HCT116 (cell line): ENCODE data around the gene KRT6C. TPM values are rescaled to one million over a fixed set of nuclear protein-coding genes. Genes with fewer than 3 reads are reported as not detected.
A peak's percentile ranks its signal among the peaks of the same experiment; 100 is the strongest.

ENCODE experiments used
- ATAC-seq: fragments of 200-7000 bp; cut with Tn5 transposase; 2 replicates; pipeline ENCODE4 v1.9.1; 2020; ENCODE audit warnings: mild to moderate bottlenecking, moderate library complexity
- BruUV-seq: library from RNA; stranded (reverse); fragments of 400-500 nt; replicated peaks from 2 replicates; lab custom pipeline; 2021; lab: Mats Ljungman, UMichigan
- CTCF ChIA-PET: fragments of 300-600 bp; sonication (Branson Sonifier 250); formaldehyde crosslinking; loops from one replicate; lab custom pipeline; 2021; ENCODE audit warnings: antibody characterized with exemption; lab: Charles Lee
- POLR2A ChIA-PET: fragments of 300-600, 350-600 bp; sonication (Branson Sonifier 250); formaldehyde crosslinking; loops from one replicate; lab custom pipeline; 2021; ENCODE audit warnings: antibody characterized with exemption; lab: Charles Lee
- RAD21 ChIA-PET, 2 experiments: fragments of 300-600 bp; sonication (Branson Sonifier 250); formaldehyde crosslinking; loops; one replicate each; lab custom pipeline; 2023; ENCODE audit warnings: low total read pairs in 2 of 2; ENCODE audit not compliant: uncharacterized antibody in 2 of 2, unreplicated experiment in 2 of 2, low non-redundant PET in 1 of 2; lab: Charles Lee
- DNase-seq: peaks from one replicate; pipeline ENCODE4 v3.0.0-alpha.2; 2010; ENCODE audit warnings: low read depth, low spot score
- H2AFZ ChIP-seq: fragments of 200-600 bp; shearing (Covaris generic), sonication (generic); 2 replicates; pipeline ENCODE4 v1.6.1; 2017; ENCODE audit warnings: low read depth, mixed run types, mixed read lengths, antibody characterized with exemption, low read length; ENCODE audit not compliant: poor library complexity, severe bottlenecking
- H3K27ac ChIP-seq: 2 replicates; pipeline ENCODE4 v1.5.1; 2012; ENCODE audit warnings: low read depth, low read length
- H3K27me3 ChIP-seq: fragments of 200-600 bp; sonication (generic); 2 replicates; pipeline ENCODE4 v1.6.1; 2016; ENCODE audit warnings: mixed run types, low read length, mixed read lengths; ENCODE audit not compliant: insufficient read depth
- H3K36me3 ChIP-seq, 2 experiments: fragments of 200-500 bp in 1 of 2; fragments of 200-600 bp in 1 of 2; sonication (Bioruptor generic) in 1 of 2; sonication (generic) in 1 of 2; 2 replicates each; pipeline versions ENCODE4 v1.5.1 to v1.6.1; 2014 to 2016; ENCODE audit warnings: low read length in 2 of 2, inconsistent platforms in 1 of 2, mixed read lengths in 1 of 2, mixed run types in 1 of 2; ENCODE audit not compliant: insufficient read depth in 2 of 2, control insufficient read depth in 1 of 2
- H3K4me1 ChIP-seq, 2 experiments: fragments of 200-600 bp in 1 of 2; sonication (generic) in 1 of 2; 2 replicates each; pipeline versions ENCODE4 v1.5.1 to v1.6.1; 2012 to 2017; ENCODE audit warnings: low read length in 2 of 2, inconsistent platforms in 1 of 2, mild to moderate bottlenecking in 1 of 2, mixed read lengths in 1 of 2, mixed run types in 1 of 2, moderate library complexity in 1 of 2; ENCODE audit not compliant: insufficient read depth in 2 of 2, control insufficient read depth in 1 of 2
- H3K4me2 ChIP-seq: fragments of 200-600 bp; sonication (generic); 2 replicates; pipeline ENCODE4 v1.6.1; 2017; ENCODE audit warnings: mixed run types, low read length, mixed read lengths
- H3K4me3 ChIP-seq, 2 experiments: fragments of 200-600 bp in 1 of 2; sonication (generic) in 1 of 2; replicated peaks in 1 of 2; 2 replicates each; pipeline ENCODE4 v1.5.1; 2011 to 2016; ENCODE audit warnings: low read length in 2 of 2, control low read depth in 1 of 2, low read depth in 1 of 2, mild to moderate bottlenecking in 1 of 2, mixed read lengths in 1 of 2, mixed run types in 1 of 2
- H3K79me2 ChIP-seq: fragments of 200-600 bp; sonication (generic); 2 replicates; pipeline ENCODE4 v1.6.1; 2017; ENCODE audit warnings: mild to moderate bottlenecking, mixed run types, low read length, moderate library complexity, mixed read lengths; ENCODE audit not compliant: insufficient read depth
- H3K9ac ChIP-seq: fragments of 200-600 bp; sonication (generic); 2 replicates; pipeline ENCODE4 v1.6.1; 2016; ENCODE audit warnings: low read length, mixed read lengths
- H3K9me2 ChIP-seq: fragments of 200-600 bp; sonication (generic), shearing (Covaris generic); 2 replicates; pipeline ENCODE4 v1.6.1; 2017; ENCODE audit warnings: mixed run types, mild to moderate bottlenecking, moderate library complexity; ENCODE audit not compliant: insufficient read depth
- H3K9me3 ChIP-seq, 2 experiments: fragments of 200-500 bp in 1 of 2; fragments of 200-600 bp in 1 of 2; sonication (Bioruptor generic) in 1 of 2; sonication (generic) in 1 of 2; 2 replicates each; pipeline ENCODE4 v1.6.1; 2014 to 2017; ENCODE audit warnings: low read length in 2 of 2, mixed read lengths in 2 of 2, inconsistent platforms in 1 of 2, low read depth in 1 of 2, mild to moderate bottlenecking in 1 of 2, mixed run types in 1 of 2, moderate library complexity in 1 of 2; ENCODE audit not compliant: control insufficient read depth in 1 of 2, insufficient read depth in 1 of 2
- H4K20me1 ChIP-seq: fragments of 200-600 bp; sonication (generic), shearing (Covaris generic); 2 replicates; pipeline ENCODE4 v1.6.1; 2017; ENCODE audit warnings: mixed run types, mild to moderate bottlenecking, moderate library complexity; ENCODE audit not compliant: insufficient read depth
- FOSL1 ChIP-seq: IDR thresholded peaks from 2 replicates; pipeline ENCODE4 v1.6.1; 2012; ENCODE audit warnings: low read depth
- RAD21 ChIP-seq: IDR thresholded peaks from 2 replicates; pipeline ENCODE4 v1.6.1; 2012; ENCODE audit warnings: low read depth, mild to moderate bottlenecking
- SIN3A ChIP-seq: IDR thresholded peaks from 2 replicates; pipeline ENCODE4 v1.6.1; 2012; ENCODE audit warnings: low read depth
- SP1 ChIP-seq: IDR thresholded peaks from 2 replicates; pipeline ENCODE4 v1.6.1; 2012; ENCODE audit warnings: low read depth
- ZNF274 ChIP-seq: fragments of 200-500 bp; sonication (Bioruptor generic); IDR thresholded peaks from 2 replicates; pipeline ENCODE4 v1.6.1; 2014; ENCODE audit warnings: mild to moderate bottlenecking, low read depth, low read length, inconsistent platforms
- intact Hi-C: fragments of 100-400 bp; cut with micrococcal nuclease; formaldehyde crosslinking; loops from 2 replicates; pipeline ENCODE4 v1.10.0; 2022
- total RNA-seq: library from RNA; stranded (reverse); gene quantifications from one replicate; pipeline ENCODE4 v1.2.1, GENCODE V29; 2021; ENCODE audit not compliant: unreplicated experiment
- TF ChIP-seq, protein P1 (sequence below): IDR thresholded peaks from 2 replicates; pipeline ENCODE4 v1.6.1; 2012
- TF ChIP-seq, protein P2 (sequence below): IDR thresholded peaks from 2 replicates; pipeline ENCODE4 v1.6.1; 2012; ENCODE audit warnings: low read depth

Gene KRT6C
- total RNA-seq, 1 experiment from 2014 or later = not detected

DNA sequence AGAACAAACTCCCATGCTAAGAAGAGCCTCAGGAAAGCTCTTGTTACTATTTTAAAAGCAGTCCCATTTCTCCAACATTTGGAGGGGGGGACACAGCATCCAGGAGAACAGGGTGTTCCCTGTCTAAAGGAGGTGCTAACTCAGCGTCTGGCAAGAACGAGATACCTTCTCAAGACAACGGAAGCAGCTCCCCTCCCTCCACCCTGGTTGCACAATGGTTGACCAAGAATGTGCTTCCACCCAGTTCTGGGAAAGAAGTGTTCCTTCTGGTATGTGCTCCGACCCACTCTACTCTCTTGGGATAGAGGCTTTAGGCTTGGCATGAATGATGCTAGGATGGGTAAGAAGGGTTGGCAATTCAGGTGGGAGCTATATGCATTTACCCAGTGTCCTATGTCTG, 20.9 kb upstream of the KRT6C start:
- no TSS peak for BruUV-seq
- Histone ChIP-seq H3K4me3 (no peak overlapping the region), H3K9me3 (no peaks in the 10 kb centered on the region)
- TF ChIP-seq, protein P1, sequence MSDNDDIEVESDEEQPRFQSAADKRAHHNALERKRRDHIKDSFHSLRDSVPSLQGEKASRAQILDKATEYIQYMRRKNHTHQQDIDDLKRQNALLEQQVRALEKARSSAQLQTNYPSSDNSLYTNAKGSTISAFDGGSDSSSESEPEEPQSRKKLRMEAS = no peak
- TF ChIP-seq, protein P2, sequence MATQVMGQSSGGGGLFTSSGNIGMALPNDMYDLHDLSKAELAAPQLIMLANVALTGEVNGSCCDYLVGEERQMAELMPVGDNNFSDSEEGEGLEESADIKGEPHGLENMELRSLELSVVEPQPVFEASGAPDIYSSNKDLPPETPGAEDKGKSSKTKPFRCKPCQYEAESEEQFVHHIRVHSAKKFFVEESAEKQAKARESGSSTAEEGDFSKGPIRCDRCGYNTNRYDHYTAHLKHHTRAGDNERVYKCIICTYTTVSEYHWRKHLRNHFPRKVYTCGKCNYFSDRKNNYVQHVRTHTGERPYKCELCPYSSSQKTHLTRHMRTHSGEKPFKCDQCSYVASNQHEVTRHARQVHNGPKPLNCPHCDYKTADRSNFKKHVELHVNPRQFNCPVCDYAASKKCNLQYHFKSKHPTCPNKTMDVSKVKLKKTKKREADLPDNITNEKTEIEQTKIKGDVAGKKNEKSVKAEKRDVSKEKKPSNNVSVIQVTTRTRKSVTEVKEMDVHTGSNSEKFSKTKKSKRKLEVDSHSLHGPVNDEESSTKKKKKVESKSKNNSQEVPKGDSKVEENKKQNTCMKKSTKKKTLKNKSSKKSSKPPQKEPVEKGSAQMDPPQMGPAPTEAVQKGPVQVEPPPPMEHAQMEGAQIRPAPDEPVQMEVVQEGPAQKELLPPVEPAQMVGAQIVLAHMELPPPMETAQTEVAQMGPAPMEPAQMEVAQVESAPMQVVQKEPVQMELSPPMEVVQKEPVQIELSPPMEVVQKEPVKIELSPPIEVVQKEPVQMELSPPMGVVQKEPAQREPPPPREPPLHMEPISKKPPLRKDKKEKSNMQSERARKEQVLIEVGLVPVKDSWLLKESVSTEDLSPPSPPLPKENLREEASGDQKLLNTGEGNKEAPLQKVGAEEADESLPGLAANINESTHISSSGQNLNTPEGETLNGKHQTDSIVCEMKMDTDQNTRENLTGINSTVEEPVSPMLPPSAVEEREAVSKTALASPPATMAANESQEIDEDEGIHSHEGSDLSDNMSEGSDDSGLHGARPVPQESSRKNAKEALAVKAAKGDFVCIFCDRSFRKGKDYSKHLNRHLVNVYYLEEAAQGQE = no peak
- TF ChIP-seq RAD21 = no peak
- TF ChIP-seq ZNF274 = no peak
- no peak for TF ChIP-seq SP1
- TF ChIP-seq SIN3A = no peak
- TF ChIP-seq, all 23 proteins: peak for 0
- Histone ChIP-seq H3K36me3 (no peaks in the 10 kb centered on the region), H3K27me3 (no peaks in the 10 kb centered on the region), H3K4me2 (peak overlapping the region; percentile 73; the same call in 1 of the 2 replicates), H3K9ac (no peak overlapping the region), H3K9me2 (no peaks in the 10 kb centered on the region), H4K20me1 (no peaks in the 10 kb centered on the region), H3K4me1 (peaks cover 29 to 57% of the 10 kb centered on the region in 2 experiments), H3K27ac (no peak overlapping the region), H3K79me2 (no peaks in the 10 kb centered on the region), H2AFZ (no peak overlapping the region)
- DNase-seq = no peak
- ChIA-PET CTCF (interaction anchor here (0.8 kb wide), 1 partner anchor 99 kb away, joined by 3 read pairs; no protein-coding TSS in a partner anchor), RAD21 (no interaction called here), POLR2A (no interaction called here)
- intact Hi-C loops = no loop called here
- ATAC-seq = no peak

DNA sequence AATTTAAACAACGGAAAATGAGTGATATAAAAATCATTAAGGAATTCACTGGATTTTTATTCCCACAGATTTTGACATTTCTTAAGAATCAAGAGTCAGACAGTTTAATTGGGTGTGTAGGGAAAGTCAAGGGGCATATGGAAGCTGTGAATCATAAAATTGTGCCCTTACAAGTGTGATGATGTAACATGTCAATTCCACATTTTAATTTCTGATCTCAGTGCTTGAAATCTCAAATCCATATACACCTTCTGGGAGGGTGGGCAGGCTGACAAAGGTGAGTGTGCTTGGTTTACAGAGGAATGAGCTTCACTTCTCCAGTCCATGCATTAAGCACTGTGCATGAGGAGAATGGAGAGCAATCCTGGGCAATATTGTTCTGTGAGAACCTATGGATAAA, 20.5 kb upstream of the KRT6C start:
- TF ChIP-seq FOSL1 (0 out of 2 replicates have a peak, but pooled peaks have one; percentile 18), SP1 (no peak)
- RAD21 ChIA-PET = no interaction called here
- Histone ChIP-seq H3K27me3 (no peaks in the 10 kb centered on the region), H3K4me3 (no peak overlapping the region), H3K9ac (no peak overlapping the region), H3K36me3 (no peaks in the 10 kb centered on the region), H3K79me2 (no peaks in the 10 kb centered on the region), H3K4me2 (no peak overlapping the region; the same call in 1 of the 2 replicates), H3K9me2 (no peaks in the 10 kb centered on the region), H3K27ac (no peak overlapping the region), H4K20me1 (no peaks in the 10 kb centered on the region), H2AFZ (no peak overlapping the region), H3K9me3 (no peaks in the 10 kb centered on the region), H3K4me1 (peaks cover 29 to 55% of the 10 kb centered on the region in 2 experiments)
- BruUV-seq = no TSS peak
- POLR2A ChIA-PET = no interaction called here
- intact Hi-C loops = no loop called here
- DNase-seq (no peak), ATAC-seq (no peak)
- CTCF ChIA-PET = interaction anchor here (0.8 kb wide), 2 partner anchors 13 to 98 kb away, joined by 3 read pairs; no protein-coding TSS in a partner anchor
